Vagina (tissue), 2 donors: ENCODE data around the gene SNX24.

ENCODE experiments used
- CTCF ChIP-seq, 3 experiments: fragments of 450-650 bp in 2 of 3; fragments of 200-600 bp in 1 of 3; sonication (generic) in 1 of 3; IDR thresholded peaks; one replicate each; pipeline ENCODE4 v1.5.1; 2017 to 2019; ENCODE audit warnings: antibody characterized with exemption in 3 of 3, mild to moderate bottlenecking in 2 of 3, moderate library complexity in 2 of 3
- POLR2A ChIP-seq, 2 donors: fragments of 450-650 bp; IDR thresholded peaks; one replicate each; pipeline ENCODE4 v1.6.1; 2017; ENCODE audit warnings: antibody characterized with exemption in 2 of 2, mild to moderate bottlenecking in 2 of 2, moderate library complexity in 2 of 2
- POLR2AphosphoS5 ChIP-seq, 2 donors: sonication (generic); formaldehyde crosslinking; IDR thresholded peaks; one replicate each; pipeline ENCODE4 v1.9.0; 2017; ENCODE audit warnings: antibody characterized with exemption in 2 of 2, mild to moderate bottlenecking in 2 of 2, low read depth in 1 of 2; ENCODE audit not compliant: insufficient read depth in 1 of 2

DNA sequence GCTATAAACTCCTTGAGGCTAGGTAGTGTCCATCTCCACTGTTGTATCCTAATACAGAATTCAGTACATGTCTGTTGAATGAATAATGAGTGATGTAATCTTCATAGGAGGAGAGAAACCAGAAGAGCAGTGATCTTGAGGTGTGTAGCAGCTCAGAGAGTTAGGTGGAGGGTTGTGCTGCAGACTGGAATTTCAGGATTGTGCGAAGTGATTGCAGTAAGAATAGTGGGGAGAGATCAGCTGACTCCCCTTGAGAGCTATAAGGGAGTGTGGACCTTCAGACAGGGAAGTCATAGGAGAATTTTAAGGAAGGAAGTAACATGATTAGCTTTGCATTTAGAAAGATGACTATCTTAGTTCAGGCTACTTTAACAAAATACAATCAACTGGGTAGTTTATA lies 4.4 kb downstream of the SNX24 start:
- TF ChIP-seq POLR2A (IDR thresholded peaks at IDR 0.05) (no peak), CTCF (IDR thresholded peaks at IDR 0.05) (no peak), POLR2AphosphoS5 (IDR thresholded peaks at IDR 0.05; ENCODE audit: insufficient read depth in 1 of 2, low read depth in 1 of 2) (no peak)
